Measurements from ENCODE around the gene TMEM131.

Gene TMEM131

GRCh38 chr2:98020992-98021713 is 25.4 kb upstream of the TMEM131 start:
- no peak for DNase-seq

- DNase-seq, result no peak
These were observed 24.8 kb upstream of the TMEM131 start for GRCh38 chr2:98020516-98020915.

- no peak for DNase-seq
These were observed 21.3 kb upstream of the TMEM131 start for GRCh38 chr2:98016908-98017670.

- DNase-seq, result no peak
These were observed 19.9 kb upstream of the TMEM131 start for GRCh38 chr2:98015671-98016070.

GRCh38 chr2:98014379-98014778 is 18.6 kb upstream of the TMEM131 start:
- DNase-seq, result no peak

- no peak for DNase-seq
These were observed 17.8 kb upstream of the TMEM131 start for GRCh38 chr2:98013407-98014042.

GRCh38 chr2:98012561-98012991 is 16.8 kb upstream of the TMEM131 start:
- DNase-seq, result no peak

- DNase-seq, result no peak
These were observed 14.4 kb upstream of the TMEM131 start for GRCh38 chr2:98009887-98010760.

- DNase-seq, result no peak
These were observed 12.7 kb upstream of the TMEM131 start for GRCh38 chr2:98008415-98008814.

- no peak for DNase-seq
These were observed 10.6 kb upstream of the TMEM131 start for GRCh38 chr2:98006378-98006777.

- DNase-seq, result no peak
These were observed 8.9 kb upstream of the TMEM131 start for GRCh38 chr2:98004613-98005012.

- DNase-seq, result no peak
These were observed 8.3 kb upstream of the TMEM131 start for GRCh38 chr2:98004047-98004446.

GRCh38 chr2:97999536-97999935 is 3.8 kb upstream of the TMEM131 start:
- no peak for DNase-seq

GRCh38 chr2:97998431-97999005 is 2.8 kb upstream of the TMEM131 start:
- DNase-seq, result no peak

- DNase-seq, result no peak
These were observed 2.1 kb upstream of the TMEM131 start for GRCh38 chr2:97997784-97998392.

- DNase-seq, result no peak
These were observed 931 bp upstream of the TMEM131 start for GRCh38 chr2:97996679-97997078.

GRCh38 chr2:97995026-97995733 is 568 bp downstream of the TMEM131 start:
- DNase-seq, result peak; percentile 20

- no peak for DNase-seq
These were observed 1.3 kb downstream of the TMEM131 start for GRCh38 chr2:97994476-97994875.

GRCh38 chr2:97993926-97994325 is 1.8 kb downstream of the TMEM131 start:
- no peak for DNase-seq

GRCh38 chr2:97992836-97993825 is 2.6 kb downstream of the TMEM131 start:
- no peak for DNase-seq
